ENCODE data around the gene TCF12.

Gene TCF12

GRCh38 chr15:57221134-57221533, 302.7 kb downstream of the TCF12 start:
- H3K36me3 ChIP-seq (ENCODE audit: control insufficient read depth, insufficient read depth, low read length, severe bottlenecking) = no peaks in the 10 kb centered on the region
- DNase-seq (ENCODE audit: low read depth) = no peak
- peaks cover 52% of the 10 kb centered on the region for H3K4me1 ChIP-seq (ENCODE audit: control insufficient read depth, insufficient read depth, low read length)
- H3K9me3 ChIP-seq (ENCODE audit: control insufficient read depth, low read length) = no peaks in the 10 kb centered on the region
- H3K4me3 ChIP-seq (ENCODE audit: low read length) = peak overlapping the region; percentile 58
- no peak overlapping the region for H3K9ac ChIP-seq (ENCODE audit: low read length)
- no peaks in the 10 kb centered on the region for H3K27me3 ChIP-seq (replicated peaks; ENCODE audit: control insufficient read depth, insufficient read depth, low read length)

- no peaks in the 10 kb centered on the region for H3K36me3 ChIP-seq (ENCODE audit: control insufficient read depth, insufficient read depth, low read length, severe bottlenecking)
- H3K9ac ChIP-seq (ENCODE audit: low read length) = no peak overlapping the region
- H3K4me1 ChIP-seq (ENCODE audit: control insufficient read depth, insufficient read depth, low read length) = peaks cover 45% of the 10 kb centered on the region
- H3K27me3 ChIP-seq (replicated peaks; ENCODE audit: control insufficient read depth, insufficient read depth, low read length) = no peaks in the 10 kb centered on the region
- no peaks in the 10 kb centered on the region for H3K9me3 ChIP-seq (ENCODE audit: control insufficient read depth, low read length)
- H3K4me3 ChIP-seq (ENCODE audit: low read length) = no peak overlapping the region
- no peak for DNase-seq (ENCODE audit: low read depth)
Measured at GRCh38 chr15:57223345-57223744, 304.9 kb downstream of the TCF12 start.

- no peak overlapping the region for H3K4me3 ChIP-seq (ENCODE audit: low read length)
- H3K27me3 ChIP-seq (replicated peaks; ENCODE audit: control insufficient read depth, insufficient read depth, low read length) = no peaks in the 10 kb centered on the region
- H3K4me1 ChIP-seq (ENCODE audit: control insufficient read depth, insufficient read depth, low read length) = peaks cover 43% of the 10 kb centered on the region
- H3K9me3 ChIP-seq (ENCODE audit: control insufficient read depth, low read length) = no peaks in the 10 kb centered on the region
- no peak for DNase-seq (ENCODE audit: low read depth)
- no peaks in the 10 kb centered on the region for H3K36me3 ChIP-seq (ENCODE audit: control insufficient read depth, insufficient read depth, low read length, severe bottlenecking)
- no peak overlapping the region for H3K9ac ChIP-seq (ENCODE audit: low read length)
Measured at GRCh38 chr15:57223887-57224286, 305.4 kb downstream of the TCF12 start.

- no peaks in the 10 kb centered on the region for H3K36me3 ChIP-seq (ENCODE audit: control insufficient read depth, insufficient read depth, low read length, severe bottlenecking)
- H3K9ac ChIP-seq (ENCODE audit: low read length) = peak overlapping the region; percentile 1
- peak; percentile 57 for DNase-seq (ENCODE audit: low read depth)
- peaks cover 37% of the 10 kb centered on the region for H3K4me1 ChIP-seq (ENCODE audit: control insufficient read depth, insufficient read depth, low read length)
- H3K4me3 ChIP-seq (ENCODE audit: low read length) = no peak overlapping the region
- H3K9me3 ChIP-seq (ENCODE audit: control insufficient read depth, low read length) = no peaks in the 10 kb centered on the region
- no peaks in the 10 kb centered on the region for H3K27me3 ChIP-seq (replicated peaks; ENCODE audit: control insufficient read depth, insufficient read depth, low read length)
Measured at GRCh38 chr15:57224664-57225063, 306.2 kb downstream of the TCF12 start.

GRCh38 chr15:57227166-57227565, 308.7 kb downstream of the TCF12 start:
- no peak for DNase-seq (ENCODE audit: low read depth)
- peaks cover 20% of the 10 kb centered on the region for H3K4me1 ChIP-seq (ENCODE audit: control insufficient read depth, insufficient read depth, low read length)
- H3K4me3 ChIP-seq (ENCODE audit: low read length) = no peak overlapping the region

GRCh38 chr15:57227899-57228298, 309.5 kb downstream of the TCF12 start:
- Histone ChIP-seq H3K9me3 (ENCODE audit: control insufficient read depth, low read length) (no peaks in the 10 kb centered on the region), H3K27me3 (replicated peaks; ENCODE audit: control insufficient read depth, insufficient read depth, low read length) (no peaks in the 10 kb centered on the region), H3K4me3 (ENCODE audit: low read length) (peak overlapping the region; percentile 14), H3K36me3 (ENCODE audit: control insufficient read depth, insufficient read depth, low read length, severe bottlenecking) (peaks cover 7% of the 10 kb centered on the region), H3K9ac (ENCODE audit: low read length) (no peak overlapping the region), H3K4me1 (ENCODE audit: control insufficient read depth, insufficient read depth, low read length) (peaks cover 20% of the 10 kb centered on the region)
- DNase-seq (ENCODE audit: low read depth) = peak; percentile 93

More at GRCh38 chr15:57227166-57227565, 308.7 kb downstream of the TCF12 start:
- Histone ChIP-seq H3K9ac (ENCODE audit: low read length) (no peak overlapping the region), H3K27me3 (replicated peaks; ENCODE audit: control insufficient read depth, insufficient read depth, low read length) (no peaks in the 10 kb centered on the region), H3K9me3 (ENCODE audit: control insufficient read depth, low read length) (no peaks in the 10 kb centered on the region), H3K36me3 (ENCODE audit: control insufficient read depth, insufficient read depth, low read length, severe bottlenecking) (no peaks in the 10 kb centered on the region)

GRCh38 chr15:57228395-57228794, 310.0 kb downstream of the TCF12 start:
- H3K9ac ChIP-seq (ENCODE audit: low read length) = no peak overlapping the region
- no peaks in the 10 kb centered on the region for H3K9me3 ChIP-seq (ENCODE audit: control insufficient read depth, low read length)
- peaks cover 20% of the 10 kb centered on the region for H3K4me1 ChIP-seq (ENCODE audit: control insufficient read depth, insufficient read depth, low read length)
- no peak for DNase-seq (ENCODE audit: low read depth)
- H3K27me3 ChIP-seq (replicated peaks; ENCODE audit: control insufficient read depth, insufficient read depth, low read length) = no peaks in the 10 kb centered on the region
- H3K4me3 ChIP-seq (ENCODE audit: low read length) = no peak overlapping the region
- peaks cover 8% of the 10 kb centered on the region for H3K36me3 ChIP-seq (ENCODE audit: control insufficient read depth, insufficient read depth, low read length, severe bottlenecking)

- Histone ChIP-seq H3K9ac (ENCODE audit: low read length) (no peak overlapping the region), H3K4me1 (ENCODE audit: control insufficient read depth, insufficient read depth, low read length) (peaks cover 20% of the 10 kb centered on the region), H3K4me3 (ENCODE audit: low read length) (no peak overlapping the region), H3K27me3 (replicated peaks; ENCODE audit: control insufficient read depth, insufficient read depth, low read length) (no peaks in the 10 kb centered on the region), H3K36me3 (ENCODE audit: control insufficient read depth, insufficient read depth, low read length, severe bottlenecking) (peaks cover 15% of the 10 kb centered on the region), H3K9me3 (ENCODE audit: control insufficient read depth, low read length) (no peaks in the 10 kb centered on the region)
- peak; percentile 24 for DNase-seq (ENCODE audit: low read depth)
Measured at GRCh38 chr15:57229051-57229450, 310.6 kb downstream of the TCF12 start.

GRCh38 chr15:57231559-57231958, 313.1 kb downstream of the TCF12 start:
- no peak overlapping the region for H3K9ac ChIP-seq (ENCODE audit: low read length)
- peaks cover 38% of the 10 kb centered on the region for H3K36me3 ChIP-seq (ENCODE audit: control insufficient read depth, insufficient read depth, low read length, severe bottlenecking)
- no peak overlapping the region for H3K4me3 ChIP-seq (ENCODE audit: low read length)
- no peak for DNase-seq (ENCODE audit: low read depth)
- H3K4me1 ChIP-seq (ENCODE audit: control insufficient read depth, insufficient read depth, low read length) = peaks cover 14% of the 10 kb centered on the region
- H3K27me3 ChIP-seq (replicated peaks; ENCODE audit: control insufficient read depth, insufficient read depth, low read length) = no peaks in the 10 kb centered on the region
- H3K9me3 ChIP-seq (ENCODE audit: control insufficient read depth, low read length) = no peaks in the 10 kb centered on the region

- H3K36me3 ChIP-seq (ENCODE audit: control insufficient read depth, insufficient read depth, low read length, severe bottlenecking) = peaks cover 42% of the 10 kb centered on the region
- no peaks in the 10 kb centered on the region for H3K4me1 ChIP-seq (ENCODE audit: control insufficient read depth, insufficient read depth, low read length)
- DNase-seq (ENCODE audit: low read depth) = no peak
- H3K9me3 ChIP-seq (ENCODE audit: control insufficient read depth, low read length) = no peaks in the 10 kb centered on the region
- no peak overlapping the region for H3K4me3 ChIP-seq (ENCODE audit: low read length)
- no peak overlapping the region for H3K9ac ChIP-seq (ENCODE audit: low read length)
- no peaks in the 10 kb centered on the region for H3K27me3 ChIP-seq (replicated peaks; ENCODE audit: control insufficient read depth, insufficient read depth, low read length)
Measured at GRCh38 chr15:57234156-57234555, 315.7 kb downstream of the TCF12 start.

- Histone ChIP-seq H3K36me3 (ENCODE audit: control insufficient read depth, insufficient read depth, low read length, severe bottlenecking) (peaks cover 42% of the 10 kb centered on the region), H3K9ac (ENCODE audit: low read length) (no peak overlapping the region)
- no peak for DNase-seq (ENCODE audit: low read depth)
Measured at GRCh38 chr15:57235186-57235585, 316.7 kb downstream of the TCF12 start.

GRCh38 chr15:57235873-57236272, 317.4 kb downstream of the TCF12 start:
- Histone ChIP-seq H3K9ac (ENCODE audit: low read length) (no peak overlapping the region), H3K4me3 (ENCODE audit: low read length) (no peak overlapping the region), H3K36me3 (ENCODE audit: control insufficient read depth, insufficient read depth, low read length, severe bottlenecking) (peaks cover 42% of the 10 kb centered on the region), H3K9me3 (ENCODE audit: control insufficient read depth, low read length) (no peaks in the 10 kb centered on the region), H3K27me3 (replicated peaks; ENCODE audit: control insufficient read depth, insufficient read depth, low read length) (no peaks in the 10 kb centered on the region), H3K4me1 (ENCODE audit: control insufficient read depth, insufficient read depth, low read length) (no peaks in the 10 kb centered on the region)
- peak; percentile 40 for DNase-seq (ENCODE audit: low read depth)

More at GRCh38 chr15:57235186-57235585, 316.7 kb downstream of the TCF12 start:
- Histone ChIP-seq H3K4me1 (ENCODE audit: control insufficient read depth, insufficient read depth, low read length) (no peaks in the 10 kb centered on the region), H3K27me3 (replicated peaks; ENCODE audit: control insufficient read depth, insufficient read depth, low read length) (no peaks in the 10 kb centered on the region), H3K4me3 (ENCODE audit: low read length) (no peak overlapping the region), H3K9me3 (ENCODE audit: control insufficient read depth, low read length) (no peaks in the 10 kb centered on the region)
